GM12878 (cell line): ENCODE results near the gene CATSPER4.

Experiments
- CBX5 ChIP-seq: sonication (generic); IDR thresholded peaks from 2 replicates; pipeline ENCODE4 v1.6.1; 2016; ENCODE audit warnings: low read depth, moderate library complexity, mild to moderate bottlenecking, inconsistent platforms
- JUND ChIP-seq: IDR thresholded peaks from 2 replicates; pipeline ENCODE4 v1.6.1; 2012; ENCODE audit warnings: low read depth, mild to moderate bottlenecking, low read length, improper control_type of control experiment, moderate library complexity
- MYC ChIP-seq: IDR thresholded peaks from 2 replicates; pipeline ENCODE4 v1.6.1; 2011; ENCODE audit warnings: mild to moderate bottlenecking, low read length, moderate library complexity, inconsistent platforms; ENCODE audit not compliant: insufficient read depth, insufficient replicate concordance, insufficient read length, severe bottlenecking
- POLR2AphosphoS5 ChIP-seq: IDR thresholded peaks from 2 replicates; pipeline ENCODE4 v1.6.1; 2011; ENCODE audit warnings: mild to moderate bottlenecking, low read length, inconsistent platforms
- SRF ChIP-seq, 2 experiments: IDR thresholded peaks; 2 replicates each; pipeline ENCODE4 v1.6.1; 2011; ENCODE audit warnings: low read depth in 2 of 2, low read length in 2 of 2, mild to moderate bottlenecking in 1 of 2, moderate library complexity in 1 of 2
- TARDBP ChIP-seq: IDR thresholded peaks from 2 replicates; pipeline ENCODE4 v1.6.1; 2016; ENCODE audit warnings: borderline replicate concordance
- ZNF384 ChIP-seq: IDR thresholded peaks from 2 replicates; pipeline ENCODE4 v1.6.1; 2012; ENCODE audit warnings: low read depth, mild to moderate bottlenecking, low read length, improper control_type of control experiment, borderline replicate concordance
- TF ChIP-seq, protein P1 (sequence below): IDR thresholded peaks from 2 replicates; pipeline ENCODE4 v1.6.1; 2011; ENCODE audit warnings: mild to moderate bottlenecking, low read depth, low read length, moderate library complexity; ENCODE audit not compliant: insufficient replicate concordance
- TF ChIP-seq, protein P2 (sequence below), 3 experiments: IDR thresholded peaks in 2 of 3; conservative IDR thresholded peaks in 1 of 3; 2 replicates each; pipeline ENCODE4 v1.5.1; 2011; ENCODE audit warnings: low read depth in 3 of 3, low read length in 3 of 3, mild to moderate bottlenecking in 3 of 3, control low read depth in 2 of 3, moderate library complexity in 2 of 3, inconsistent platforms in 1 of 3, mixed read lengths in 1 of 3; ENCODE audit not compliant: control insufficient read depth in 2 of 3, insufficient read depth in 1 of 3; ENCODE audit errors: extremely low read depth in 1 of 3
- TF ChIP-seq, protein P3 (sequence below): IDR thresholded peaks from 2 replicates; pipeline ENCODE4 v1.6.1; 2011; ENCODE audit warnings: low read depth, mild to moderate bottlenecking, low read length, moderate library complexity, borderline replicate concordance; ENCODE audit errors: extremely low read depth

DNA sequence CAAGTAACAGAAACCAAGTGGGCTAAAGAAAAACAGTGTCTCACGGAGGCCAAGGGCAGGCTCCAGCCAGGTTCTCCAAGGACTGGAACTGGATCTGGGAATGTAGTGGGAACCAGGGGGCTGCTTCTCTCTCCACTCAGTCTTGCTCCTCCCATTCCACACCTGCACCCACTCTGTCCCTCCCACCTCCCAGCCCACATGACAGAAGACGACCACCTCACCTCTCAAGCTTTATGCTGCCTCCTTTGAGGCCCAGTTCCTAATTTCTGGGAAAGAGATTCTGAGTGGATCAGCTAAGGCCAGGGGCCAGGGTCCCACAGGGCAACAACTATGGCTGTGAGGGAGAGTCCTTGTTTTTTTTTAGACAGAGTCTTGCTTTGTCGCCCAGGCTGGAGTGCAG is 24.8 kb downstream of the CATSPER4 start:
- no peak for TF ChIP-seq CBX5
- TF ChIP-seq POLR2AphosphoS5: no peak
- no peak for TF ChIP-seq JUND
- no peak for TF ChIP-seq MYC
- TF ChIP-seq SRF (IDR thresholded peaks at IDR 0.05; ENCODE audit: low read depth in 2 of 2, low read length in 2 of 2): no peak
- TF ChIP-seq, protein P1, sequence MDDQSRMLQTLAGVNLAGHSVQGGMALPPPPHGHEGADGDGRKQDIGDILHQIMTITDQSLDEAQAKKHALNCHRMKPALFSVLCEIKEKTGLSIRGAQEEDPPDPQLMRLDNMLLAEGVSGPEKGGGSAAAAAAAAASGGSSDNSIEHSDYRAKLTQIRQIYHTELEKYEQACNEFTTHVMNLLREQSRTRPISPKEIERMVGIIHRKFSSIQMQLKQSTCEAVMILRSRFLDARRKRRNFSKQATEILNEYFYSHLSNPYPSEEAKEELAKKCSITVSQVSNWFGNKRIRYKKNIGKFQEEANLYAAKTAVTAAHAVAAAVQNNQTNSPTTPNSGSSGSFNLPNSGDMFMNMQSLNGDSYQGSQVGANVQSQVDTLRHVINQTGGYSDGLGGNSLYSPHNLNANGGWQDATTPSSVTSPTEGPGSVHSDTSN: no peak
- TF ChIP-seq, protein P2, sequence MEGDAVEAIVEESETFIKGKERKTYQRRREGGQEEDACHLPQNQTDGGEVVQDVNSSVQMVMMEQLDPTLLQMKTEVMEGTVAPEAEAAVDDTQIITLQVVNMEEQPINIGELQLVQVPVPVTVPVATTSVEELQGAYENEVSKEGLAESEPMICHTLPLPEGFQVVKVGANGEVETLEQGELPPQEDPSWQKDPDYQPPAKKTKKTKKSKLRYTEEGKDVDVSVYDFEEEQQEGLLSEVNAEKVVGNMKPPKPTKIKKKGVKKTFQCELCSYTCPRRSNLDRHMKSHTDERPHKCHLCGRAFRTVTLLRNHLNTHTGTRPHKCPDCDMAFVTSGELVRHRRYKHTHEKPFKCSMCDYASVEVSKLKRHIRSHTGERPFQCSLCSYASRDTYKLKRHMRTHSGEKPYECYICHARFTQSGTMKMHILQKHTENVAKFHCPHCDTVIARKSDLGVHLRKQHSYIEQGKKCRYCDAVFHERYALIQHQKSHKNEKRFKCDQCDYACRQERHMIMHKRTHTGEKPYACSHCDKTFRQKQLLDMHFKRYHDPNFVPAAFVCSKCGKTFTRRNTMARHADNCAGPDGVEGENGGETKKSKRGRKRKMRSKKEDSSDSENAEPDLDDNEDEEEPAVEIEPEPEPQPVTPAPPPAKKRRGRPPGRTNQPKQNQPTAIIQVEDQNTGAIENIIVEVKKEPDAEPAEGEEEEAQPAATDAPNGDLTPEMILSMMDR (IDR thresholded peaks at IDR 0.05 in 2 of 3, conservative IDR thresholded peaks at IDR 0.05 in 1 of 3; ENCODE audit: control insufficient read depth in 2 of 3, extremely low read depth in 1 of 3, insufficient read depth in 1 of 3, low read depth in 3 of 3, low read length in 3 of 3): no peak
- TF ChIP-seq TARDBP: no peak
- TF ChIP-seq, protein P3, sequence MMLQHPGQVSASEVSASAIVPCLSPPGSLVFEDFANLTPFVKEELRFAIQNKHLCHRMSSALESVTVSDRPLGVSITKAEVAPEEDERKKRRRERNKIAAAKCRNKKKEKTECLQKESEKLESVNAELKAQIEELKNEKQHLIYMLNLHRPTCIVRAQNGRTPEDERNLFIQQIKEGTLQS: no peak
- no peak for TF ChIP-seq ZNF384
